ENCODE measurements around the gene DNLZ.

Gene DNLZ

DNA sequence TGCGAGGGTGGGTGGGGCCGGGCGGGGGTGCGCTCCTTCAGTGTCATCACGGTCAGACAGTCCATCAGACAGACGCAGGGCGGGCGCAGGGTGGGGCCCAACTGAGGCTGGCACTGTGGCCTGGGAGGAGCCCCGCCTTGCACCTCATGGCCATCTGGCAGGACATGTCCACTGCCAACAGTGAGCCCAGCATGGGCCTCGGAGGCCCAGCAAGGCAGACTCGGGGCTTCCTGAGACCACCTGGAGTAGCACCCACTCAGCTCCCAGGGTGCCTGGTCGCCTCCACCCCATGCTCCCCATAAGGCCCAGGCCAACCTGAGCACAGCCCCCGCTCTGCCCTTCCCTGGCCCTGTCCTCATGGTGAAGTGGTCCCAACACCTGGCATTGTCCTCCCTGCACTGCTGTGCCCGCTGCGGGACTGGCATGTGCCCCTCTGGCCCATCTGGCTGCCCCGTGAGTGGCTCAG lies 44.7 kb downstream of the DNLZ start:
- no peaks in the 10 kb centered on the region for H3K36me3 ChIP-seq
- no peaks in the 10 kb centered on the region for H3K4me1 ChIP-seq
- intact Hi-C loops (cut with DNase I; ENCODE audit: low total_unique reads) = no loop called here
- H3K4me3 ChIP-seq = no peak overlapping the region
- H3K27ac ChIP-seq = no peak overlapping the region
- TF ChIP-seq, protein P1, sequence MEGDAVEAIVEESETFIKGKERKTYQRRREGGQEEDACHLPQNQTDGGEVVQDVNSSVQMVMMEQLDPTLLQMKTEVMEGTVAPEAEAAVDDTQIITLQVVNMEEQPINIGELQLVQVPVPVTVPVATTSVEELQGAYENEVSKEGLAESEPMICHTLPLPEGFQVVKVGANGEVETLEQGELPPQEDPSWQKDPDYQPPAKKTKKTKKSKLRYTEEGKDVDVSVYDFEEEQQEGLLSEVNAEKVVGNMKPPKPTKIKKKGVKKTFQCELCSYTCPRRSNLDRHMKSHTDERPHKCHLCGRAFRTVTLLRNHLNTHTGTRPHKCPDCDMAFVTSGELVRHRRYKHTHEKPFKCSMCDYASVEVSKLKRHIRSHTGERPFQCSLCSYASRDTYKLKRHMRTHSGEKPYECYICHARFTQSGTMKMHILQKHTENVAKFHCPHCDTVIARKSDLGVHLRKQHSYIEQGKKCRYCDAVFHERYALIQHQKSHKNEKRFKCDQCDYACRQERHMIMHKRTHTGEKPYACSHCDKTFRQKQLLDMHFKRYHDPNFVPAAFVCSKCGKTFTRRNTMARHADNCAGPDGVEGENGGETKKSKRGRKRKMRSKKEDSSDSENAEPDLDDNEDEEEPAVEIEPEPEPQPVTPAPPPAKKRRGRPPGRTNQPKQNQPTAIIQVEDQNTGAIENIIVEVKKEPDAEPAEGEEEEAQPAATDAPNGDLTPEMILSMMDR (IDR thresholded peaks at IDR 0.05) = no peak
- DNase-seq = no peak
- H3K9me3 ChIP-seq = peaks cover 0 to 11% (median 6%) of the 10 kb centered on the region in 3 donors
- peaks cover 0 to under 1% of the 10 kb centered on the region in 2 donors for H3K27me3 ChIP-seq

DNA sequence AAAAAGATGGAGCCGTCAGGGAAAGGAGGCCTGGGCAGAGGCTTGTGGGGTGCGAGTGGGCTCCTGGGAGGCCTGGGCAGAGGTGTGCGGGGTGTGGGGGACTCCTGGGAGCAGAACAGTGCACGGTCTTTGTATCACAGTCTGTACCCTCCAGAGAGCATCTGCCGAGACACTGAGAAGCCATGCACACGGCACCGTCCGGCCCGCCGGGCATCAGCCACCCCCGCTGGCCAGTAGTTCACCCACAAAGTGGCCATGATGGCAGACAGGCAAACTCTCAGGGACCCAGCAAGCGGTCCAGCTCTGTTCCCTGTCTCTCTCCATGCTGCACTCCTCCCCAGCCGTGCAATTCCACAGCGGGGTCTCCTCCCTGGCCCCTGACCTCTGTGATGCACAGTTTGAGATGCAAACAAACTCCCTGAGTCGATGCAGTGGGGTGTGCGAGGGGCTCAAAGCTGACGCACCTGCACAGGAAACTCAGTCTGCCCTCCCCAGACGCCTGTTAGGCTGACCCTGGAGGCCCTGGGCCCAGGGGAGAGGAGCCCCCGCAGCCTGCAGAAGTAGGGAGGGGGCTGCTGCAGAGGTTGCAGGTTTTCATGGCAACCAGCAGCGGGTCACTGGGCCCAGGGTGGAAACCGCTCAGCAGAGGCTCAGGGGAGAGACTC lies 45.3 kb downstream of the DNLZ start:
- TF ChIP-seq, protein P1 (IDR thresholded peaks at IDR 0.05) = no peak
- peaks cover 0 to 11% (median 6%) of the 10 kb centered on the region in 3 donors for H3K9me3 ChIP-seq
- H3K4me3 ChIP-seq = no peak overlapping the region
- no peaks in the 10 kb centered on the region for H3K36me3 ChIP-seq
- peaks cover 0 to 4% of the 10 kb centered on the region in 2 donors for H3K27me3 ChIP-seq
- H3K27ac ChIP-seq = no peak overlapping the region
- intact Hi-C loops (cut with DNase I; ENCODE audit: low total_unique reads) = no loop called here
- no peaks in the 10 kb centered on the region for H3K4me1 ChIP-seq
- DNase-seq = no peak

DNA sequence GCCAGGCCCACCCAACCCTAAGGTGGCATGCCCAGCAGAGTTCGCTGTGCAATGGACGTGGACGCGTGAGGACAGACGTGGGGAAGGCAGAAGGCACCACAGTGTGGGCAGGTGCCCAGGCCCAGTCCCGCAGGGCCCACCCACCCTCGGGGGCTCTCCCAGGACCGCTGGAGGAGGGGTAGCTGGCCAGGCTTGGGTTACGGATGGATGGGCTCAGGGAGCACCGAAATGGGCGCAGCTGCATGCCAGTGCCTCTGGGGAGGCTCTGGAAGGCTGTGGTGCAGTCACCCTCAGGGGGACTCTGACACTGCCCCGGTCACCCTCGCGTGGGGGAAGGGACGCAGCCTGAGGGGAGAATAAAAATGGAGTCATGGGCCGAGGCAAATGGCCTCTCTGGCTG lies 45.8 kb downstream of the DNLZ start:
- intact Hi-C loops (cut with DNase I; ENCODE audit: low total_unique reads) = no loop called here
- Histone ChIP-seq H3K9me3 (peaks cover 0 to 11% (median 6%) of the 10 kb centered on the region in 3 donors), H3K36me3 (no peaks in the 10 kb centered on the region), H3K27me3 (peaks cover 0 to 4% of the 10 kb centered on the region in 2 donors), H3K4me1 (no peaks in the 10 kb centered on the region), H3K4me3 (no peak overlapping the region), H3K27ac (no peak overlapping the region)
- no peak for DNase-seq
- TF ChIP-seq, protein P1 (IDR thresholded peaks at IDR 0.05) = no peak

DNA sequence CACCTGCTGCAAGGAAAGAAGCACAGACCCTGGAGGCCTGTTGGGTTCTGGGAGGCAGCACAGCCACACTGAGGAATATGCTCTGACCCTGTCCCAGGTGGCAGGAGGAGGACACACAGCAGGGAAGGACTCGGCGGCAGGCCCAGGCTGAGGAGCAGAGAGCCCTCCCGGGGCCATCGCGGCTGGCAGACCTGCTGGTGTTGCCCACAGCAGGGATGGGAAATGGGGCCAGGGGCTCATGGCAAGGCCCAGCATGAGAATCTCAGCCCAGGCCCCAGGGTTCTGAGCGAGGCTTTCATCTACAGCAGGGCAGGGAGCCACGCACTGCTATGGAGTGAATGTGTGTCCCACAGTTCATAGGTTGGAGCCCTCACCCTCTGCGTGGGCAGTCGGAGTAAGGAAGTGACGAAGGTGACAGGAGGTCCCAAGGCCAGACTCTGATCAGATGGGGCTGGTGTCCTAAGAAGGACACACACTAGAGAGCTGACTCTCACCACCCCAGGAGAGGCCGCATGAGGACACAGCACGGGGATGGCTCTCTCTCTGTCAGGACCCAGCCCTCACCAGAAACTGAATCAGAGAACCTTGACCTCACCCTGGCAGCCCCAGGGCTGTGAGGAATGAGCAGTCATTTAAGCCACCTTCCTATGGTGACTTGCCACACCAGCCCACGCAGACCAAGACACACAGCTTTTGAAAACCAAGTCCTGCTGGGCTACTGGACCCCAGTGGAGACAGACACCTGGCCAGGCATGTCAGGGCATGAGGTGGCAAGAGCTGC lies 46.5 kb downstream of the DNLZ start:
- DNase-seq = no peak
- Histone ChIP-seq H3K4me1 (no peaks in the 10 kb centered on the region), H3K27me3 (peaks cover 0 to 8% of the 10 kb centered on the region in 2 donors), H3K27ac (no peak overlapping the region), H3K36me3 (no peaks in the 10 kb centered on the region), H3K4me3 (no peak overlapping the region), H3K9me3 (peaks cover 0 to 11% (median 6%) of the 10 kb centered on the region in 3 donors)
- TF ChIP-seq, protein P1 (IDR thresholded peaks at IDR 0.05) = no peak
- intact Hi-C loops (cut with DNase I; ENCODE audit: low total_unique reads) = no loop called here

DNA sequence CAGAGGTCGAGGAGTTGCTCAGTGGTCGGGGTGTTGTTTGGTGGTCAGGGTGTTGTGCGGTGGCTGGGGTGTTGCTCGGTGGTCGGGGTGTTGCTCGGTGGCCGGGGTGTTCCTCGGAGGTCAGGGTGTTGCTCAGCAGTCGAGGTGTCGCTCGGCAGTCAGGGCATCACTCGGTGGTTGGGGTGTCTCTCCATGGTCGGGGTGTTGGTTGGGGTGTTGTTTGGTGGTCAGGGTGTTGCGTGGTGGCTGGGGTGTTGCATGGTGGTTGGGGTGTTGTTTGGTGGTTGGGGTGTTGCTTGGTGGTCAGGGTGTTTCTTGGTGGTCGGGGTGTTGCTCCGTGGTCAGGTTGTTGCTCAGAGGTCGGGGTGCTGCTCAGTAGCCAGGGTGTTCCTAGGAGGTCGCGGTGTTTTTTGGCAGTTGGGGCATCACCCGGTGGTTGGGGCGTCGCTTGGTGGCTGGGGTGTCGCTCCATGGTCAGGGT lies 47.2 kb downstream of the DNLZ start:
- H3K4me1 ChIP-seq = no peaks in the 10 kb centered on the region
- no peak overlapping the region for H3K4me3 ChIP-seq
- no peak for DNase-seq
- peaks cover 0 to 16% of the 10 kb centered on the region in 2 donors for H3K27me3 ChIP-seq
- H3K27ac ChIP-seq = no peak overlapping the region
- peaks cover 0 to 11% (median 6%) of the 10 kb centered on the region in 3 donors for H3K9me3 ChIP-seq
- intact Hi-C loops (cut with DNase I; ENCODE audit: low total_unique reads) = no loop called here
- TF ChIP-seq, protein P1 (IDR thresholded peaks at IDR 0.05) = no peak
- H3K36me3 ChIP-seq = no peaks in the 10 kb centered on the region

All from tibial artery (tissue), 4 donors.